Stomach smooth muscle (tissue), 2 donors: ENCODE results near the gene RRAGB.
"Not testable (repeated sequence)": the region's sequence is repeated elsewhere in the genome, so short reads cannot be mapped to it uniquely, and the experiment has no call there.

Source experiments
- H3K27ac ChIP-seq: one replicate; pipeline ENCODE4 v1.7.0; 2013; ENCODE audit warnings: mild to moderate bottlenecking, low read length, inconsistent platforms
- H3K27me3 ChIP-seq, 2 donors: one replicate each; pipeline ENCODE4 v1.7.0; 2013; ENCODE audit warnings: low read length in 2 of 2; ENCODE audit not compliant: insufficient read depth in 2 of 2, control insufficient read depth in 1 of 2
- H3K36me3 ChIP-seq, 2 donors: one replicate each; pipeline ENCODE4 v1.7.0; 2013; ENCODE audit warnings: low read length in 2 of 2; ENCODE audit not compliant: control insufficient read depth in 2 of 2, insufficient read depth in 2 of 2
- H3K4me1 ChIP-seq: one replicate; pipeline ENCODE4 v1.7.0; 2013; ENCODE audit warnings: low read length; ENCODE audit not compliant: control insufficient read depth, insufficient read depth
- H3K4me3 ChIP-seq, 2 donors: one replicate each; pipeline ENCODE4 v1.7.0; 2013; ENCODE audit warnings: low read length in 2 of 2
- H3K9ac ChIP-seq, 2 donors: one replicate each; pipeline ENCODE4 v1.7.0; 2013; ENCODE audit warnings: low read length in 2 of 2, mild to moderate bottlenecking in 1 of 2
- H3K9me3 ChIP-seq, 2 donors: one replicate each; pipeline ENCODE4 v1.7.0; 2013; ENCODE audit warnings: low read length in 2 of 2; ENCODE audit not compliant: control insufficient read depth in 2 of 2
- donor health status: healthy.
- donor health status: Pancreatic carcinoma.

The RRAGB gene

DNA sequence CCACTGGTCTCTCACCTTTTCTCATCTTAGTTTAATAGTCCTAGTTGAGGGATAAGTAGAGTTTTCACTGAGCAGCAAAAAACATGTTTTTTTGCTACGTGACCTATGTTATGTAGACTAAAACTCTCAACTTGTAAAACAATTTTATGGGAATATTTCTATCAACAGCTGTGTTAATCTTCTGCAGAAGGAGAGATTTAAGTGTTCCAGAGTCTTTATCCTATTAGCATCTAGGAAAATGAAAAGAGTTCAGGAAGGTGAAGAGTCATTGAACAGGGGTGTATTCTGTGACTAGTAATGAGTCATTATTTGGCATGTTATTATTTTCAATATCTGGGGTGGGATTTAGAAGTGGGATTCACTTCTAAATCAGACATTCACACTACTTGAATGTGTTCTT, 41.9 kb downstream of the RRAGB start:
- Histone ChIP-seq H3K27ac (no peak overlapping the region), H3K4me1 (no peaks in the 10 kb centered on the region), H3K36me3 (peaks cover 0 to 2% of the 10 kb centered on the region in 2 donors), H3K4me3 (no peak overlapping the region), H3K9me3 (no peaks in the 10 kb centered on the region), H3K27me3 (no peaks in the 10 kb centered on the region), H3K9ac (no peak overlapping the region)

GRCh38 chrX:55767100-55767499, 49.6 kb downstream of the RRAGB start:
- H3K36me3 ChIP-seq: no peaks in the 10 kb centered on the region
- H3K4me3 ChIP-seq: no peak overlapping the region
- H3K27ac ChIP-seq: no peak overlapping the region
- H3K9me3 ChIP-seq: peaks cover 0 to 5% of the 10 kb centered on the region in 2 donors
- no peaks in the 10 kb centered on the region for H3K4me1 ChIP-seq
- no peak overlapping the region for H3K9ac ChIP-seq
- no peaks in the 10 kb centered on the region for H3K27me3 ChIP-seq

DNA sequence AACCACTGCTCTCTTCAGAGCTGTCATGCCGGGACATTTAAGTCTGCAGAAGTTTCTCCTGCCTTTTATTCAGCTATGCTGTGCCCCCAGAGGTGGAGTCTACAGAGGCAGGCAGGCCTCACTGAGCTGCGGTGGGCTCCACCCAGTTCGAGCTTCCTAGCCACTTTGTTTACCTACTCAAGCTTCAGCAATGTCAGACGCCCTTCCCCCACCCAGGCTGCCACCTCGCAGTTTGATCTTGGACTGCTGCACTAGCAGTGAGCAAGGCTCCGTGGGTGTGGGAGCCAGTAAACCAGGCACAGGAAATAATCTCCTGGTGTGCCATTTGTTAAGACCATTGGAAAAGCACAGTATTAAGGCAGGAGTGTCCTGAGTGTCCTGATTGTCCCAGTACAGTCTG, 56.9 kb downstream of the RRAGB start:
- not testable (repeated sequence) for H3K27ac ChIP-seq, H3K9ac ChIP-seq

GRCh38 chrX:55777596-55777995, 60.0 kb downstream of the RRAGB start:
- H3K9me3 ChIP-seq: no peaks in the 10 kb centered on the region
- H3K9ac ChIP-seq: no peak overlapping the region
- H3K27me3 ChIP-seq: peaks cover 0 to 2% of the 10 kb centered on the region in 2 donors
- H3K36me3 ChIP-seq: no peaks in the 10 kb centered on the region
- H3K27ac ChIP-seq: no peak overlapping the region
- H3K4me3 ChIP-seq: no peak overlapping the region
- H3K4me1 ChIP-seq: no peaks in the 10 kb centered on the region

More for the DNA sequence above, 56.9 kb downstream of the RRAGB start:
- H3K9me3 ChIP-seq, H3K36me3 ChIP-seq, H3K4me3 ChIP-seq, H3K4me1 ChIP-seq, H3K27me3 ChIP-seq: not testable (repeated sequence)

DNA sequence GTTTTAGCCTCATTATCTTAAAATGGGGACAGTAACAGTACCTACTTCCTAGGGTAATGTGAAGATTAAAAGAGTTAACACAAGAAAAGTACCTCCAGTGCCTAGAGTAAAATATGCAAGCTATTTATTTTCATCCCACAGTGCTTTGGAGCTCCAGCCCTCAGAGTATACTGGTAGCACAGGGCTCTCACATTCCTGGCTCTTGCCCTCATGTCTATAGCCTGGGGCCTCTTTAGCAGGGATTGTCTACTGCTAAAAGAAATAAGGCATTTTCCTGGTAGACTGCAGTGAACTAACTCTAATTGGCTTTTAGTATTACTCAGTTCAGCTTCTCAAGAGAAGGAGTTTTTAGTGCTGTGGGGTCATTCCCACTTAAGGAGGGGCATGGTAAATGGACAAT, 60.8 kb downstream of the RRAGB start:
- peaks cover 0 to 2% of the 10 kb centered on the region in 2 donors for H3K27me3 ChIP-seq
- no peak overlapping the region for H3K27ac ChIP-seq
- no peaks in the 10 kb centered on the region for H3K36me3 ChIP-seq
- H3K9me3 ChIP-seq: no peaks in the 10 kb centered on the region
- H3K4me1 ChIP-seq: no peaks in the 10 kb centered on the region
- no peak overlapping the region for H3K4me3 ChIP-seq
- H3K9ac ChIP-seq: no peak overlapping the region

DNA sequence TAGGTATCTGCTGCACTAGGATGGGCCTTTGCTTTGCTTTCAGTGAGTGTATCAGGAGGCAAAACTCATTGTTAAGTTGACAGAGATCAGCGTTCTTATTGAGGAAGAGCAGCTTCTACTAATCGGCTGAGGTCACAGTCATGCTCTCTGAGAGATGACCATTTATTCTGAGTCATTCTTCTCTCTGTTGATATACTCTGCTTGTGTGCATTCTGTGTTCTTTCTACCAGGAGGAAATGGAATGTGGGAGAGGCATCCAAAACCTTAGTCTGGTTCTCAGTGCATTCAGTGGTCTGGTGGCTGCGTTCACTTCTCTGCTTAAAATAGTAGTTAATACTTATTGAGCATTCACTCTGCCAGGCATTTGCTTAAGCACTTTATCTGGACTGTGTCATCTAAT, 66.2 kb downstream of the RRAGB start:
- Histone ChIP-seq H3K27me3 (peaks cover 0 to 2% of the 10 kb centered on the region in 2 donors), H3K36me3 (peaks cover 0 to 2% of the 10 kb centered on the region in 2 donors)

GRCh38 chrX:55787063-55787462, 69.5 kb downstream of the RRAGB start:
- Histone ChIP-seq H3K27ac (no peak overlapping the region), H3K36me3 (peaks cover 0 to 2% of the 10 kb centered on the region in 2 donors), H3K4me1 (no peaks in the 10 kb centered on the region), H3K4me3 (no peak overlapping the region), H3K27me3 (peaks cover 0 to 2% of the 10 kb centered on the region in 2 donors), H3K9ac (no peak overlapping the region), H3K9me3 (peaks cover 0 to 4% of the 10 kb centered on the region in 2 donors)

More for the DNA sequence above, 66.2 kb downstream of the RRAGB start:
- H3K4me1 ChIP-seq: no peaks in the 10 kb centered on the region
- peaks cover 0 to 4% of the 10 kb centered on the region in 2 donors for H3K9me3 ChIP-seq
- no peak overlapping the region for H3K9ac ChIP-seq
- H3K4me3 ChIP-seq: no peak overlapping the region
- no peak overlapping the region for H3K27ac ChIP-seq

DNA sequence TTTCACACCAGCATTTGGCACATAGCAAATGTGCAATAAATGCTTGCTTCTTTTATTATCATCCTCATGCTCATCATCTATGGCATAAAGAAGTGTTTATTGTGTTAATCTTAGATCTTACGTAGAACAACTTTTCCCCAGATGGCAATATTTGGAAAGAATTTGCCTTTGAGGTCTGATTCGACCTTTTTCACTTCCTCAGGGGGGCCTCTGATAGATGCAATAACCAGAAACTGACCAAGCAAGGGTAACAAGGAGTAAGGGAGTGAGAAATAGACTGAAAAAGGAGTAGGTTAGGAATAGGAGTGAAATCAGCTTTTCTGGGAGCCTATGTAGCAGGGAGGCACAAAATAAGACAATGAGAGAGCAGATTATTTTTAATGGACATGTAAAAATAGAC, 70.2 kb downstream of the RRAGB start:
- H3K27me3 ChIP-seq: peaks cover 0 to 2% of the 10 kb centered on the region in 2 donors
- no peak overlapping the region for H3K27ac ChIP-seq
- H3K9me3 ChIP-seq: peaks cover 0 to 4% of the 10 kb centered on the region in 2 donors
- peaks cover 0 to 2% of the 10 kb centered on the region in 2 donors for H3K36me3 ChIP-seq
- no peak overlapping the region for H3K9ac ChIP-seq
- H3K4me3 ChIP-seq: no peak overlapping the region
- H3K4me1 ChIP-seq: no peaks in the 10 kb centered on the region

- H3K9ac ChIP-seq: no peak overlapping the region
- H3K27me3 ChIP-seq: no peaks in the 10 kb centered on the region
- H3K27ac ChIP-seq: no peak overlapping the region
- H3K9me3 ChIP-seq: no peaks in the 10 kb centered on the region
- H3K4me1 ChIP-seq: no peaks in the 10 kb centered on the region
- no peaks in the 10 kb centered on the region for H3K36me3 ChIP-seq
- no peak overlapping the region for H3K4me3 ChIP-seq
Observed at GRCh38 chrX:55794405-55794804, 76.9 kb downstream of the RRAGB start.

DNA sequence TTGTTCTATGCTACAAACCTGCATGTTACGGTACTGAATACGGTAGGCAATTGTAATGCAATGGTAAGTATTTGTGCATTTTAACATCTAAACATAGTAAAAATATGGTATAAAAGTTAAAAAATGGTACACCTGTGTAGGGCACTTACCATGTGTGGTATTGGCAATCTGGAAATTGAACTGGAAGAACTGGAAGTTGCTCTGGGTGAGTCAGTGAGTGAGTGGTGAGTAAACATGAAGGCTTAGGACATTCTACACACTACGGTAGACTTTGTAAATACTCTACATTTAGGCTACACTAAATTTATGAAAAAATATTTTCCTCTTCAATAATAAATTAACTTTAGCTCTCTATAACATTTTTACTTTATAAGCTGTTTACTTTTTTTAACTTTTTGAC, 78.9 kb downstream of the RRAGB start:
- H3K36me3 ChIP-seq: no peaks in the 10 kb centered on the region
- H3K27ac ChIP-seq: no peak overlapping the region
- H3K27me3 ChIP-seq: no peaks in the 10 kb centered on the region
- no peak overlapping the region for H3K9ac ChIP-seq
- H3K4me1 ChIP-seq: no peaks in the 10 kb centered on the region
- H3K4me3 ChIP-seq: no peak overlapping the region
- H3K9me3 ChIP-seq: no peaks in the 10 kb centered on the region

- no peaks in the 10 kb centered on the region for H3K36me3 ChIP-seq
- H3K9ac ChIP-seq: no peak overlapping the region
- H3K4me3 ChIP-seq: no peak overlapping the region
- H3K27ac ChIP-seq: no peak overlapping the region
- no peaks in the 10 kb centered on the region for H3K4me1 ChIP-seq
- no peaks in the 10 kb centered on the region for H3K9me3 ChIP-seq
- no peaks in the 10 kb centered on the region for H3K27me3 ChIP-seq
Observed at GRCh38 chrX:55801811-55802210, 84.3 kb downstream of the RRAGB start.
